ENCODE measurements around the gene DNAJA4.
A peak's percentile ranks its signal among the peaks of the same experiment; 100 is the strongest.

DNAJA4 gene

DNA sequence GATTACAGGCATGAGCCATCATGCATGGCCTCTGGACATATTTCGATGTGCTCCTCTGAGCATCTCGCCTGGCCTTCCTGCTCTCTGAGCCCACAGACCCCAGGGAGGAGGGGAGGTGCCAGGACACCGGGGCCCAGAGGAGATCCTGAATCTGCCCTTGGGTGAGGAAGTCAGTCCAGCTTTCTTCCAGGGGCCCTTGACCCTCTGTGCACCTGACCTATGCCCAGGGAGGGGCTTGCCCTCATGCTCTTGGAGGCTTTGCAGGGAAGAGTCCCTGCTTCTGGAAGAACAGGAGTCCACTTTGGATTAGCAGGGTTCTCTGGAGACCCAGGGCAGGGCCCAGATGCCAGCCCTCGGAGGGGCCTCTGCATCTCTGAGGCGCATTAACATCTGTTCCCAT, 31.4 kb upstream of the DNAJA4 start:
- Histone ChIP-seq H3K9ac (ENCODE audit: low read length) (no peak overlapping the region), H3K36me3 (ENCODE audit: control insufficient read depth, insufficient read depth, low read length, severe bottlenecking) (no peaks in the 10 kb centered on the region), H3K4me1 (ENCODE audit: control insufficient read depth, insufficient read depth, low read length) (no peaks in the 10 kb centered on the region), H3K27me3 (replicated peaks; ENCODE audit: control insufficient read depth, insufficient read depth, low read length) (peaks cover 68% of the 10 kb centered on the region), H3K9me3 (ENCODE audit: control insufficient read depth, low read length) (no peaks in the 10 kb centered on the region), H3K4me3 (ENCODE audit: low read length) (no peak overlapping the region)
- DNase-seq (ENCODE audit: low read depth) = no peak

GRCh38 chr15:78233496-78233895, 30.9 kb upstream of the DNAJA4 start:
- Histone ChIP-seq H3K4me1 (ENCODE audit: control insufficient read depth, insufficient read depth, low read length) (no peaks in the 10 kb centered on the region), H3K4me3 (ENCODE audit: low read length) (no peak overlapping the region), H3K9me3 (ENCODE audit: control insufficient read depth, low read length) (no peaks in the 10 kb centered on the region), H3K27me3 (replicated peaks; ENCODE audit: control insufficient read depth, insufficient read depth, low read length) (peaks cover 69% of the 10 kb centered on the region), H3K36me3 (ENCODE audit: control insufficient read depth, insufficient read depth, low read length, severe bottlenecking) (no peaks in the 10 kb centered on the region), H3K9ac (ENCODE audit: low read length) (no peak overlapping the region)
- no peak for DNase-seq (ENCODE audit: low read depth)

DNA sequence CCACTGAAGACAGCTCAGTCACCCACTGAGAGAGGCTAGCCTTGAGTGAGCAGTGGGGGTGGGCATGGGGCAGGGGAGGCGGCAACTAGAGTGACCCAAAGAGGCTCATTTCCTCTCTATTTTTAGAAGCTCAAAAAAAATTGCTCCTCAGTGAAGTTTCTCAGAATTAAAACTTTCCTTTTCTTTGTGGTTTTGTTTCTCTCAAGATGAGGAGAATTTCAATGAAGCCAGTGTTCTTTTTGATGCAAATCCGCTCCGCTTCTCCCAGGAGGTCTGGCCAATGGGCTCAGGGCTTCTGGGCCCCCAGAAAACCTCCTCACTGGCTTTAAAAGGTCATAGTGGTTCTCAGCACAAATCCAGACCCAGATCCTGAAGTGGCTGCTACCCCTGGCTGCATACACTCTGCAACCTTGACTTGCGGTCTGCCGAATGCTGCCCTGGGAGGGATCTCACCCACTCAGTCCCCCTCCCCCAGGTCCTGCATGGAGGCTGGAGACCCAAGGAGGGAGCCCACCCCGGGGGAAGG, 29.8 kb upstream of the DNAJA4 start, which contains the start of gene ACSBG1:
Gene ACSBG1 (minus strand): TSS at position 51 of the 526 bp plus-strand sequence. CDS start 64 bp downstream, outside the sequence.
- no peaks in the 10 kb centered on the region for H3K36me3 ChIP-seq (ENCODE audit: control insufficient read depth, insufficient read depth, low read length, severe bottlenecking)
- no peak within 1 kb of the TSS for H3K9ac ChIP-seq (ENCODE audit: low read length)
- peaks cover 71% of the 10 kb centered on the region for H3K27me3 ChIP-seq (replicated peaks; ENCODE audit: control insufficient read depth, insufficient read depth, low read length)
- H3K4me1 ChIP-seq (ENCODE audit: control insufficient read depth, insufficient read depth, low read length) = no peaks in the 10 kb centered on the region
- no peaks in the 10 kb centered on the region for H3K9me3 ChIP-seq (ENCODE audit: control insufficient read depth, low read length)
- H3K4me3 ChIP-seq (ENCODE audit: low read length) = no peak within 1 kb of the TSS
- no peak for DNase-seq (ENCODE audit: low read depth)

- peaks cover 56% of the 10 kb centered on the region for H3K27me3 ChIP-seq (replicated peaks; ENCODE audit: control insufficient read depth, insufficient read depth, low read length)
- H3K4me3 ChIP-seq (ENCODE audit: low read length) = no peak overlapping the region
These were observed 27.9 kb upstream of the DNAJA4 start for GRCh38 chr15:78236491-78236890.

GRCh38 chr15:78237146-78237545, 27.2 kb upstream of the DNAJA4 start:
- H3K4me3 ChIP-seq (ENCODE audit: low read length) = no peak overlapping the region

More at GRCh38 chr15:78236491-78236890, 27.9 kb upstream of the DNAJA4 start:
- Histone ChIP-seq H3K4me1 (ENCODE audit: control insufficient read depth, insufficient read depth, low read length) (no peaks in the 10 kb centered on the region), H3K9me3 (ENCODE audit: control insufficient read depth, low read length) (no peaks in the 10 kb centered on the region), H3K36me3 (ENCODE audit: control insufficient read depth, insufficient read depth, low read length, severe bottlenecking) (no peaks in the 10 kb centered on the region), H3K9ac (ENCODE audit: low read length) (no peak overlapping the region)
- no peak for DNase-seq (ENCODE audit: low read depth)

GRCh38 chr15:78239811-78240210, 24.6 kb upstream of the DNAJA4 start:
- no peaks in the 10 kb centered on the region for H3K36me3 ChIP-seq (ENCODE audit: control insufficient read depth, insufficient read depth, low read length, severe bottlenecking)
- no peaks in the 10 kb centered on the region for H3K4me1 ChIP-seq (ENCODE audit: control insufficient read depth, insufficient read depth, low read length)
- H3K9me3 ChIP-seq (ENCODE audit: control insufficient read depth, low read length) = no peaks in the 10 kb centered on the region
- H3K27me3 ChIP-seq (replicated peaks; ENCODE audit: control insufficient read depth, insufficient read depth, low read length) = peaks cover 44% of the 10 kb centered on the region
- no peak for DNase-seq (ENCODE audit: low read depth)
- H3K4me3 ChIP-seq (ENCODE audit: low read length) = no peak overlapping the region
- H3K9ac ChIP-seq (ENCODE audit: low read length) = no peak overlapping the region

More at GRCh38 chr15:78237146-78237545, 27.2 kb upstream of the DNAJA4 start:
- no peak for DNase-seq (ENCODE audit: low read depth)
- Histone ChIP-seq H3K36me3 (ENCODE audit: control insufficient read depth, insufficient read depth, low read length, severe bottlenecking) (no peaks in the 10 kb centered on the region), H3K27me3 (replicated peaks; ENCODE audit: control insufficient read depth, insufficient read depth, low read length) (peaks cover 50% of the 10 kb centered on the region), H3K9me3 (ENCODE audit: control insufficient read depth, low read length) (no peaks in the 10 kb centered on the region), H3K4me1 (ENCODE audit: control insufficient read depth, insufficient read depth, low read length) (no peaks in the 10 kb centered on the region), H3K9ac (ENCODE audit: low read length) (no peak overlapping the region)

GRCh38 chr15:78241017-78241416, 23.3 kb upstream of the DNAJA4 start:
- Histone ChIP-seq H3K9ac (ENCODE audit: low read length) (no peak overlapping the region), H3K4me3 (ENCODE audit: low read length) (no peak overlapping the region), H3K36me3 (ENCODE audit: control insufficient read depth, insufficient read depth, low read length, severe bottlenecking) (no peaks in the 10 kb centered on the region), H3K27me3 (replicated peaks; ENCODE audit: control insufficient read depth, insufficient read depth, low read length) (peaks cover 38% of the 10 kb centered on the region), H3K4me1 (ENCODE audit: control insufficient read depth, insufficient read depth, low read length) (no peaks in the 10 kb centered on the region), H3K9me3 (ENCODE audit: control insufficient read depth, low read length) (no peaks in the 10 kb centered on the region)
- peak; percentile 92 for DNase-seq (ENCODE audit: low read depth)

GRCh38 chr15:78242128-78242527, 22.2 kb upstream of the DNAJA4 start:
- no peaks in the 10 kb centered on the region for H3K9me3 ChIP-seq (ENCODE audit: control insufficient read depth, low read length)
- H3K36me3 ChIP-seq (ENCODE audit: control insufficient read depth, insufficient read depth, low read length, severe bottlenecking) = no peaks in the 10 kb centered on the region
- H3K4me1 ChIP-seq (ENCODE audit: control insufficient read depth, insufficient read depth, low read length) = no peaks in the 10 kb centered on the region
- no peak overlapping the region for H3K9ac ChIP-seq (ENCODE audit: low read length)
- peaks cover 31% of the 10 kb centered on the region for H3K27me3 ChIP-seq (replicated peaks; ENCODE audit: control insufficient read depth, insufficient read depth, low read length)
- no peak overlapping the region for H3K4me3 ChIP-seq (ENCODE audit: low read length)
- peak; percentile 18 for DNase-seq (ENCODE audit: low read depth)

GRCh38 chr15:78243058-78243457, 21.3 kb upstream of the DNAJA4 start:
- H3K9ac ChIP-seq (ENCODE audit: low read length) = no peak overlapping the region
- no peaks in the 10 kb centered on the region for H3K9me3 ChIP-seq (ENCODE audit: control insufficient read depth, low read length)
- peaks cover 26% of the 10 kb centered on the region for H3K27me3 ChIP-seq (replicated peaks; ENCODE audit: control insufficient read depth, insufficient read depth, low read length)
- H3K36me3 ChIP-seq (ENCODE audit: control insufficient read depth, insufficient read depth, low read length, severe bottlenecking) = no peaks in the 10 kb centered on the region
- H3K4me1 ChIP-seq (ENCODE audit: control insufficient read depth, insufficient read depth, low read length) = no peaks in the 10 kb centered on the region
- DNase-seq (ENCODE audit: low read depth) = no peak
- H3K4me3 ChIP-seq (ENCODE audit: low read length) = no peak overlapping the region

GRCh38 chr15:78243491-78243941, 20.8 kb upstream of the DNAJA4 start:
- H3K9ac ChIP-seq (ENCODE audit: low read length) = no peak overlapping the region
- H3K9me3 ChIP-seq (ENCODE audit: control insufficient read depth, low read length) = no peaks in the 10 kb centered on the region
- H3K36me3 ChIP-seq (ENCODE audit: control insufficient read depth, insufficient read depth, low read length, severe bottlenecking) = no peaks in the 10 kb centered on the region
- no peaks in the 10 kb centered on the region for H3K4me1 ChIP-seq (ENCODE audit: control insufficient read depth, insufficient read depth, low read length)
- peaks cover 24% of the 10 kb centered on the region for H3K27me3 ChIP-seq (replicated peaks; ENCODE audit: control insufficient read depth, insufficient read depth, low read length)
- no peak overlapping the region for H3K4me3 ChIP-seq (ENCODE audit: low read length)
- DNase-seq (ENCODE audit: low read depth) = no peak

DNA sequence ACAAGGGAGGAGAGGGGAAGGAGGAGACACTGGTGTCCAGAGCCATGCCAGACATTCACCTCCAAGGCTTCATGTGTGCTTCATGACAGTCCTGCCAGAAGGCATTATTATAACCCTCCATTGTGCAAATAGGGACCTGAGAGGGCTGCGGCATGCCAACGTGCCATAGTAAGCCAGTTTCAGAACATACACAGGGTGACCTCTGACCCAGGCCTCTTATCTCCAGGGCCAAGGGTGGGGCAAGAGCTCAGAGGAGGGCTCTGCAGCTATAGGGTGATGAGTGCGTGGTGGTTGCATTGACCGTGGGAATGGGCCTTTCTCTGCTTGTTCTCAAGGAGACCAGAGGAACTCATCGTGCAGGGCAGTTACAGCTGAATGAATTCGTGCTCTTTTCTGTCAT, 20.3 kb upstream of the DNAJA4 start:
- no peak overlapping the region for H3K9ac ChIP-seq (ENCODE audit: low read length)
- no peaks in the 10 kb centered on the region for H3K9me3 ChIP-seq (ENCODE audit: control insufficient read depth, low read length)
- no peaks in the 10 kb centered on the region for H3K4me1 ChIP-seq (ENCODE audit: control insufficient read depth, insufficient read depth, low read length)
- H3K27me3 ChIP-seq (replicated peaks; ENCODE audit: control insufficient read depth, insufficient read depth, low read length) = peaks cover 21% of the 10 kb centered on the region
- no peak for DNase-seq (ENCODE audit: low read depth)
- no peak overlapping the region for H3K4me3 ChIP-seq (ENCODE audit: low read length)
- H3K36me3 ChIP-seq (ENCODE audit: control insufficient read depth, insufficient read depth, low read length, severe bottlenecking) = no peaks in the 10 kb centered on the region

GRCh38 chr15:78244893-78245292, 19.5 kb upstream of the DNAJA4 start:
- Histone ChIP-seq H3K4me1 (ENCODE audit: control insufficient read depth, insufficient read depth, low read length) (no peaks in the 10 kb centered on the region), H3K36me3 (ENCODE audit: control insufficient read depth, insufficient read depth, low read length, severe bottlenecking) (no peaks in the 10 kb centered on the region), H3K4me3 (ENCODE audit: low read length) (no peak overlapping the region), H3K9ac (ENCODE audit: low read length) (no peak overlapping the region), H3K9me3 (ENCODE audit: control insufficient read depth, low read length) (no peaks in the 10 kb centered on the region), H3K27me3 (replicated peaks; ENCODE audit: control insufficient read depth, insufficient read depth, low read length) (peaks cover 21% of the 10 kb centered on the region)
- no peak for DNase-seq (ENCODE audit: low read depth)

Data from adipocyte (in vitro differentiated cells).